ENCODE results near the gene CD55.
A peak's percentile ranks its signal among the peaks of the same experiment; 100 is the strongest.

CD55 gene

DNA sequence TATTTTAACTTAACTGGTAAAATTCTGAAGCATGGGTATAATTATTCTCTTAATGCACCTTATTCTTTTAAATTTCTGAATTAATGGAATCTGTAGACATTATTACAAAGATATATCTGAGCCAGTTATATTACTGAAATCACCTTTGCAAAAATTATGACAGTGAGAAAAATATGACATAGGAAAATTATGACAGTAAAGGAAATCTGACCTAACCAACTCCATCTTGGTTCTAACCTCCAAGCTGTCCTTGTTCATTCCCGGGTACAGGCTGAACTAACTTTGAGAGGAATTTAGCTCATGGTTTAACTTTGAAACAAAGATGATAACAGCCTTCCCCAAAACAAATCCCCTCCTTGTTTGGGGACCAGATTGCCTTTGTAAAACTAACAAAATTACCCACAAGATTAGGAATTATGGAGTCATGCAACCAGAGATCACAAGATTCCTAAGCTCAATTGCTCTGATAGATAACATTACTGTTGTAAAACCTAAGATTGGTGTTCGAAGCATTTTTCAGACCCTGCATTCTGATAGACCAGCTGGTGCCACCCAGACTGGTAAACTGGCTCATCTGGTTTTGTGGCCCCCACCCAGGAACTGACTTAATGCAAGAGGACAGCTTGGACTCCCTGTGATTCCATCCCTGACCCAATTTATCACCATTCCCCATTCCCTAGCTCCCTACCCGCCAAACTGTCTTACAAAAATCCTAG lies 9.4 kb upstream of the CD55 start:
- H3K4me3 ChIP-seq (ENCODE audit: control insufficient read depth, low read depth, low read length): no peak overlapping the region
- DNase-seq (ENCODE audit: low read depth): no peak
- TF ChIP-seq, protein P1, sequence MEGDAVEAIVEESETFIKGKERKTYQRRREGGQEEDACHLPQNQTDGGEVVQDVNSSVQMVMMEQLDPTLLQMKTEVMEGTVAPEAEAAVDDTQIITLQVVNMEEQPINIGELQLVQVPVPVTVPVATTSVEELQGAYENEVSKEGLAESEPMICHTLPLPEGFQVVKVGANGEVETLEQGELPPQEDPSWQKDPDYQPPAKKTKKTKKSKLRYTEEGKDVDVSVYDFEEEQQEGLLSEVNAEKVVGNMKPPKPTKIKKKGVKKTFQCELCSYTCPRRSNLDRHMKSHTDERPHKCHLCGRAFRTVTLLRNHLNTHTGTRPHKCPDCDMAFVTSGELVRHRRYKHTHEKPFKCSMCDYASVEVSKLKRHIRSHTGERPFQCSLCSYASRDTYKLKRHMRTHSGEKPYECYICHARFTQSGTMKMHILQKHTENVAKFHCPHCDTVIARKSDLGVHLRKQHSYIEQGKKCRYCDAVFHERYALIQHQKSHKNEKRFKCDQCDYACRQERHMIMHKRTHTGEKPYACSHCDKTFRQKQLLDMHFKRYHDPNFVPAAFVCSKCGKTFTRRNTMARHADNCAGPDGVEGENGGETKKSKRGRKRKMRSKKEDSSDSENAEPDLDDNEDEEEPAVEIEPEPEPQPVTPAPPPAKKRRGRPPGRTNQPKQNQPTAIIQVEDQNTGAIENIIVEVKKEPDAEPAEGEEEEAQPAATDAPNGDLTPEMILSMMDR (IDR thresholded peaks at IDR 0.05; ENCODE audit: control insufficient read depth, insufficient read depth, low read depth, low read length, missing control alignments): no peak

DNA sequence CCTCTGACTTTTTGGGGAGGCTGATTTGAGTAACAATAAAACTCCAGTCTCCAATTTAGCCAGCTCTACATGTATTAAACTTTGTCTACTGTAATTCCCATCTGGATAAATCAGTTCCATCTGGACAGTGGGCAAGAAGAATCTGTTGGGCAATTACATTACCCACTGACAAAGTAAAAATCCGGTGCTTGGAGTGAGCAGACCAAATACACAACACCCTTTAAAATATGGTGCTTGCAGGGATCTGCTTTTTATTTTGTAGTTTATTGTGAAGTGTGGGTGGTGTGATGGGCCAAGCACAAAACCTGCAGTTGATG lies 8.9 kb upstream of the CD55 start:
- peak; percentile 61 for DNase-seq (ENCODE audit: low read depth)
- TF ChIP-seq, protein P1 (IDR thresholded peaks at IDR 0.05; ENCODE audit: control insufficient read depth, insufficient read depth, low read depth, low read length, missing control alignments): no peak
- H3K4me3 ChIP-seq (ENCODE audit: control insufficient read depth, low read depth, low read length): no peak overlapping the region

DNA sequence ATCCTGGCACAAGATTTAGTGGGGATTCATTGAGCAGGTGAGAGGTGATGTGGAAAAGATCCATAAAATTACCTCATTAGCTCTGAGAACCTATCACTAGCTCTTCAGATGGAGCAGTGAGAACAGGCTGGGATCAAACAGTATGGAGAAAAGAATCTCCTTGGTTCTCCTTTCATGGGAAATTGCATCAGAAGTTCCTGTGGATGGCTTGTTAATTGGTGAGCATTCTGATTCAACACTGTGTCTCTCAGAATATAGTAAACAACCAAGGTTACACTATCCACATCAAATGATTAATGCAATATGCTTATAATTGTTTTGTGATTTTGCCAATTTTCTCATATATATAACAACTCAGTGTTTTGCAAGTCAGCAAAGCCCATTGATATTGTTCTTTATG lies 8.3 kb upstream of the CD55 start:
- no peak for DNase-seq (ENCODE audit: low read depth)
- no peak overlapping the region for H3K4me3 ChIP-seq (ENCODE audit: control insufficient read depth, low read depth, low read length)
- TF ChIP-seq, protein P1 (IDR thresholded peaks at IDR 0.05; ENCODE audit: control insufficient read depth, insufficient read depth, low read depth, low read length, missing control alignments): no peak

DNA sequence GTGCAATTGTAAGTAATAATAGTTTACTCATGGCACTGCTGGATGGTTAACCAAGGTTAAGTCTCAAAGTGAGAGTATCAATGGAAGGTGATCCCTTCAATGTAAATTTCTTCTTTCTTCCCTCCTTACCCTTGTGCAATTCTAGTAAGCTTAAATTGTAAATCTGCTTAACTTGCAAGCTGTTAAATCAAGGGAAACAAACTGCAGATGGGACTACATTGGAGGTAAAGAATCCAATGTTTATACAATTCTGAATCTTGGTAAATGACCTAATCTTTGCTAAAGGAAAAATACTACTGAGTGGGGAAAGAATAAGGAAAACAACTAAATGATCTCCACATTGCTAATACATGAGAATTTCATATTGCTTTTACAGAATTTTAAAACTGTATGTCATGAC lies 6.7 kb upstream of the CD55 start:
- TF ChIP-seq, protein P1 (IDR thresholded peaks at IDR 0.05; ENCODE audit: control insufficient read depth, insufficient read depth, low read depth, low read length, missing control alignments): no peak
- DNase-seq (ENCODE audit: low read depth): no peak
- H3K4me3 ChIP-seq (ENCODE audit: control insufficient read depth, low read depth, low read length): no peak overlapping the region

DNA sequence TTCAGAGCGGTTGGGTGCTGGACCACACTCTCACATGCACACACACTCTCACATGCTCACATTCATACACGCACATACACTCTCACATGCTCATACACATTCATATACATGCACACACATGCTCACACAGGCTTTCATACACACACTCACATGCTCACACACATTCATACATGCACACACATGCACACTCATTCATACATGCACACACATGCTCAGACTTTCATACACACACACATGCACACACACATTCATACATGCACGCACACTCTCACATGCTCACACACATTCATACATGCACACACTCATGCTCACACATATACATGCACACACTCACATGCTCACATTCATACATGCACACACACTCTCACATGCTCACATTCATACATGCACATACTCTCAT lies 6.0 kb upstream of the CD55 start:
- H3K4me3 ChIP-seq (ENCODE audit: control insufficient read depth, low read depth, low read length): no peak overlapping the region
- TF ChIP-seq, protein P1 (IDR thresholded peaks at IDR 0.05; ENCODE audit: control insufficient read depth, insufficient read depth, low read depth, low read length, missing control alignments): no peak
- no peak for DNase-seq (ENCODE audit: low read depth)

DNA sequence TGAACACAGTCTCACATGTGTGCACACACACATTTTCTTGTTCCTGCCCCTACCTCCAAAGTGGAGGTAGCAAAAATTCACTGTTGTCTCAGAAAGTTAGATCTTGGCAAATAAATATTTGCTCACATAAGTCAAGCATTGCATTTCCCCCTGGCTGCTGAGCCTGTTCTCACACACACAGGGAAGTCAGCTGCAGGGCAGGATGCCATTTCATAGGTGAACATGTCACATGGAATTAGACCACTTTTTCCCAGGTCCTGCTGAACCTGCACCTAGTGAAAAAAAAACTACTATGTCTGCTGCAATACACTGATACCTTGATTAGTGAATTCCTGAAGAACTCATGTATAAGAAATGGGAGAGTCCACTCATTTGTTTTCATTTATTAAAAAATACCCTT lies 5.3 kb upstream of the CD55 start:
- H3K4me3 ChIP-seq (ENCODE audit: control insufficient read depth, low read depth, low read length): no peak overlapping the region
- TF ChIP-seq, protein P1 (IDR thresholded peaks at IDR 0.05; ENCODE audit: control insufficient read depth, insufficient read depth, low read depth, low read length, missing control alignments): no peak
- DNase-seq (ENCODE audit: low read depth): no peak
